H54 (cell line): Measurements from ENCODE around the gene STARD7.
"Not testable (repeated sequence)": the region's sequence is repeated elsewhere in the genome, so short reads cannot be mapped to it uniquely, and the experiment has no call there.

Source experiments
- DNase-seq: peaks from one replicate; pipeline ENCODE4 v3.0.0; 2011; ENCODE audit warnings: low spot score, mixed read lengths; ENCODE audit not compliant: insufficient read length
- FAIRE-seq: peaks from 3 replicates; lab custom pipeline; 2011; peaks lifted over from hg19 to GRCh38; lab: Jason Lieb, UNC
- POLR2A ChIP-seq: IDR thresholded peaks from 2 replicates; pipeline ENCODE4 v1.6.1; 2011; ENCODE audit warnings: low read depth, mild to moderate bottlenecking, low read length

STARD7 gene

GRCh38 chr2:96174251-96175144, 34.1 kb downstream of the STARD7 start:
- DNase-seq (peak; percentile 68), FAIRE-seq (peak; percentile 75)
- TF ChIP-seq POLR2A: no peak

GRCh38 chr2:96171831-96172230, 36.8 kb downstream of the STARD7 start:
- FAIRE-seq (no peak), DNase-seq (no peak)
- TF ChIP-seq POLR2A: no peak

- DNase-seq: no peak
- FAIRE-seq: no peak
- no peak for TF ChIP-seq POLR2A
These were observed 38.0 kb downstream of the STARD7 start for GRCh38 chr2:96170626-96171025.

GRCh38 chr2:96169868-96170507, 38.6 kb downstream of the STARD7 start:
- FAIRE-seq: no peak
- TF ChIP-seq POLR2A: no peak
- DNase-seq: no peak

GRCh38 chr2:96167407-96168013, 41.1 kb downstream of the STARD7 start:
- no peak for FAIRE-seq

GRCh38 chr2:96164459-96165184, 44.0 kb downstream of the STARD7 start:
- DNase-seq (no peak), FAIRE-seq (no peak)
- no peak for TF ChIP-seq POLR2A

More at GRCh38 chr2:96167407-96168013, 41.1 kb downstream of the STARD7 start:
- DNase-seq: no peak
- TF ChIP-seq POLR2A: no peak

- no peak for FAIRE-seq
- DNase-seq: no peak
- no peak for TF ChIP-seq POLR2A
These were observed 44.7 kb downstream of the STARD7 start for GRCh38 chr2:96163768-96164429.

GRCh38 chr2:96163415-96163767, 45.2 kb downstream of the STARD7 start:
- TF ChIP-seq POLR2A: no peak
- FAIRE-seq (no peak), DNase-seq (no peak)

GRCh38 chr2:96161898-96162297, 46.7 kb downstream of the STARD7 start:
- FAIRE-seq: no peak
- no peak for TF ChIP-seq POLR2A
- no peak for DNase-seq

- FAIRE-seq, DNase-seq: not testable (repeated sequence)
These were observed 48.3 kb downstream of the STARD7 start for GRCh38 chr2:96160366-96160765.

GRCh38 chr2:96159084-96159830, 49.4 kb downstream of the STARD7 start:
- DNase-seq: no peak
- TF ChIP-seq POLR2A: no peak
- no peak for FAIRE-seq

- DNase-seq (no peak), FAIRE-seq (no peak)
- TF ChIP-seq POLR2A: no peak
These were observed 50.1 kb downstream of the STARD7 start for GRCh38 chr2:96158554-96158940.
